ENCODE data around the gene POC5. TPM values are rescaled to one million over a fixed set of nuclear protein-coding genes. Genes with fewer than 3 reads are reported as not detected.

POC5 gene
- total and polyA plus RNA-seq, 2 of the 4 experiments (the other 2 are of a cell fraction) = 6.6 to 12.9 TPM

DNA sequence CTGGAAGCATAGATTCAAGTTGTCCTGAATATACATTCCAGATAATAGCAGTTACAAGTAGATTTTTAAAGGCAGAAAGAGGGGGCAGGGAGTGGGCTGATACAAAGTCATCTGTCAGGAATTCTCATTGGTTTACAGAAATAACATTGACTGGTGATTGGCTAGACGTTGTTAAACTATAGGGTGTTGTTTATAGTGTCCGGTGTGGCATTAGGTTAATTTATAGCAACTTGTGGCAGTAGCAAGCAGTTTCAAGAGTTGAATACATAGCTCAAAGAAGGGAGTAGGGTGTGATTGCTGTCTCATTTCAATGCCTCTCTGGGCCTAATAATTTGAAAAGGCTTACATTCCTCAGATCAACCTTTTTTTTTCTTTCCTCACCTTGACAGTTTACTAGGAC is 10.7 kb upstream of the POC5 start:
- DNase-seq (no peak), ATAC-seq (ENCODE audit: low read depth) (no peak)
- H3K4me3 ChIP-seq (ENCODE audit: insufficient read depth, low read depth, low read length) = no peak overlapping the region
- H3K14ac ChIP-seq (replicated peaks; ENCODE audit: low read depth, low read length) = no peak overlapping the region
- no peak overlapping the region for H3K27ac ChIP-seq (ENCODE audit: insufficient read depth, low read length)
- CTCF ChIA-PET = no interaction called here
- H2BK20ac ChIP-seq (ENCODE audit: low read depth, low read length) = no peak overlapping the region
- no peaks in the 10 kb centered on the region for H4K20me1 ChIP-seq (ENCODE audit: insufficient read depth, low read length)
- no peak overlapping the region for H3K18ac ChIP-seq (ENCODE audit: low read depth, low read length)
- H2BK120ac ChIP-seq (ENCODE audit: low read depth, low read length) = no peak overlapping the region
- no peaks in the 10 kb centered on the region for H3K79me1 ChIP-seq (ENCODE audit: low read depth in 1 of 2, low read length in 2 of 2)
- POLR2A ChIA-PET (ENCODE audit: unreplicated experiment) = no interaction called here
- WGBS, 2 experiments (ENCODE audit: extremely low coverage in 2 of 2, insufficient read length in 1 of 2) = no CpG with 5 or more reads among the region's 2 CpGs
- TF ChIP-seq POLR2A (IDR thresholded peaks at IDR 0.05; ENCODE audit: low read depth, low read length) (no peak), FOS (IDR thresholded peaks at IDR 0.05; ENCODE audit: low read depth, low read length) (no peak), SMC3 (IDR thresholded peaks at IDR 0.05; ENCODE audit: low read depth, low read length) (no peak), NFE2L2 (IDR thresholded peaks at IDR 0.05; ENCODE audit: low read depth, low read length) (no peak), CEBPB (IDR thresholded peaks at IDR 0.05; ENCODE audit: low read depth, low read length) (no peak), RAD21 (IDR thresholded peaks at IDR 0.05; ENCODE audit: low read length) (no peak), BHLHE40 (IDR thresholded peaks at IDR 0.05; ENCODE audit: low read depth, low read length) (no peak), MAZ (IDR thresholded peaks at IDR 0.05; ENCODE audit: borderline replicate concordance, low read depth, low read length) (no peak), MAFK (IDR thresholded peaks at IDR 0.05; ENCODE audit: low read depth, low read length) (no peak), RCOR1 (IDR thresholded peaks at IDR 0.05; ENCODE audit: insufficient replicate concordance, low read length) (no peak), MXI1 (IDR thresholded peaks at IDR 0.05; ENCODE audit: borderline replicate concordance, low read depth, low read length) (no peak), RFX5 (IDR thresholded peaks at IDR 0.05; ENCODE audit: low read depth, low read length) (no peak)
- TF ChIP-seq, protein P1, sequence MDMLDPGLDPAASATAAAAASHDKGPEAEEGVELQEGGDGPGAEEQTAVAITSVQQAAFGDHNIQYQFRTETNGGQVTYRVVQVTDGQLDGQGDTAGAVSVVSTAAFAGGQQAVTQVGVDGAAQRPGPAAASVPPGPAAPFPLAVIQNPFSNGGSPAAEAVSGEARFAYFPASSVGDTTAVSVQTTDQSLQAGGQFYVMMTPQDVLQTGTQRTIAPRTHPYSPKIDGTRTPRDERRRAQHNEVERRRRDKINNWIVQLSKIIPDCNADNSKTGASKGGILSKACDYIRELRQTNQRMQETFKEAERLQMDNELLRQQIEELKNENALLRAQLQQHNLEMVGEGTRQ (IDR thresholded peaks at IDR 0.05; ENCODE audit: low read depth, low read length) = no peak
- TF ChIP-seq, protein P2, sequence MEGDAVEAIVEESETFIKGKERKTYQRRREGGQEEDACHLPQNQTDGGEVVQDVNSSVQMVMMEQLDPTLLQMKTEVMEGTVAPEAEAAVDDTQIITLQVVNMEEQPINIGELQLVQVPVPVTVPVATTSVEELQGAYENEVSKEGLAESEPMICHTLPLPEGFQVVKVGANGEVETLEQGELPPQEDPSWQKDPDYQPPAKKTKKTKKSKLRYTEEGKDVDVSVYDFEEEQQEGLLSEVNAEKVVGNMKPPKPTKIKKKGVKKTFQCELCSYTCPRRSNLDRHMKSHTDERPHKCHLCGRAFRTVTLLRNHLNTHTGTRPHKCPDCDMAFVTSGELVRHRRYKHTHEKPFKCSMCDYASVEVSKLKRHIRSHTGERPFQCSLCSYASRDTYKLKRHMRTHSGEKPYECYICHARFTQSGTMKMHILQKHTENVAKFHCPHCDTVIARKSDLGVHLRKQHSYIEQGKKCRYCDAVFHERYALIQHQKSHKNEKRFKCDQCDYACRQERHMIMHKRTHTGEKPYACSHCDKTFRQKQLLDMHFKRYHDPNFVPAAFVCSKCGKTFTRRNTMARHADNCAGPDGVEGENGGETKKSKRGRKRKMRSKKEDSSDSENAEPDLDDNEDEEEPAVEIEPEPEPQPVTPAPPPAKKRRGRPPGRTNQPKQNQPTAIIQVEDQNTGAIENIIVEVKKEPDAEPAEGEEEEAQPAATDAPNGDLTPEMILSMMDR (conservative IDR thresholded peaks at IDR 0.05; ENCODE audit: low read depth, low read length) = no peak
- TF ChIP-seq, protein P3, sequence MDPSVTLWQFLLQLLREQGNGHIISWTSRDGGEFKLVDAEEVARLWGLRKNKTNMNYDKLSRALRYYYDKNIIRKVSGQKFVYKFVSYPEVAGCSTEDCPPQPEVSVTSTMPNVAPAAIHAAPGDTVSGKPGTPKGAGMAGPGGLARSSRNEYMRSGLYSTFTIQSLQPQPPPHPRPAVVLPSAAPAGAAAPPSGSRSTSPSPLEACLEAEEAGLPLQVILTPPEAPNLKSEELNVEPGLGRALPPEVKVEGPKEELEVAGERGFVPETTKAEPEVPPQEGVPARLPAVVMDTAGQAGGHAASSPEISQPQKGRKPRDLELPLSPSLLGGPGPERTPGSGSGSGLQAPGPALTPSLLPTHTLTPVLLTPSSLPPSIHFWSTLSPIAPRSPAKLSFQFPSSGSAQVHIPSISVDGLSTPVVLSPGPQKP (IDR thresholded peaks at IDR 0.05; ENCODE audit: borderline replicate concordance, low read depth, low read length) = no peak
- intact Hi-C loops (cut with micrococcal nuclease) = no loop called here
- H3K4me1 ChIP-seq (ENCODE audit: control insufficient read depth, insufficient read depth, low read length) = no peaks in the 10 kb centered on the region
- no peak overlapping the region for H3K56ac ChIP-seq (ENCODE audit: extremely low read depth, insufficient read depth, low read length)
- no peak overlapping the region for H2BK5ac ChIP-seq (ENCODE audit: low read depth, low read length, poor library complexity, severe bottlenecking)
- H3K27me3 ChIP-seq (ENCODE audit: control insufficient read depth, insufficient read depth, low read length) = no peaks in the 10 kb centered on the region; the same call in 1 of the 2 replicates
- H3K23ac ChIP-seq (ENCODE audit: low read depth, low read length) = no peak overlapping the region
- no peaks in the 10 kb centered on the region for H3K9me3 ChIP-seq (ENCODE audit: control insufficient read depth, insufficient read depth, low read length)
- in situ Hi-C loops (cut with MboI; ENCODE audit: low sequenced_read_pairs) = no loop called here
- H3K9me1 ChIP-seq (ENCODE audit: insufficient read depth, low read length) = no peaks in the 10 kb centered on the region
- no peak overlapping the region for H3K4me2 ChIP-seq (ENCODE audit: low read depth, low read length)
- H4K5ac ChIP-seq (ENCODE audit: low read depth, low read length) = no peak overlapping the region
- no peak overlapping the region for H2AK5ac ChIP-seq (ENCODE audit: low read depth, low read length)
- no peak overlapping the region for H3K4ac ChIP-seq (ENCODE audit: low read depth, low read length)
- no peak overlapping the region for H2BK15ac ChIP-seq (ENCODE audit: low read depth, low read length)
- no peak overlapping the region for H2AFZ ChIP-seq (replicated peaks; ENCODE audit: low read length, poor library complexity)
- H3K36me3 ChIP-seq (ENCODE audit: control insufficient read depth, insufficient read depth, low read length) = no peaks in the 10 kb centered on the region
- no TSS peak for BruUV-seq (replicated peaks)
- no peak overlapping the region for H4K8ac ChIP-seq (ENCODE audit: low read depth in 2 of 2, low read length in 2 of 2)
- H4K91ac ChIP-seq (ENCODE audit: insufficient read depth, low read depth, low read length) = no peak overlapping the region
- H2AK9ac ChIP-seq (replicated peaks; ENCODE audit: low read depth, low read length, poor library complexity) = no peak overlapping the region
- no peak overlapping the region for H3K9ac ChIP-seq (ENCODE audit: low read depth, low read length)
- dilution Hi-C loops (cut with HindIII; ENCODE audit: low sequenced_read_pairs, unreplicated experiment) = no loop called here

Measured in IMR-90 (cell line).